OCI-LY7 (cell line): ENCODE results near the gene FGF16. TPM values are rescaled to one million over a fixed set of nuclear protein-coding genes. Genes with fewer than 3 reads are reported as not detected.

Experiments used
- BruUV-seq: library from RNA; stranded (reverse); fragments of 400-500 nt; replicated peaks from 2 replicates; lab custom pipeline; 2021; lab: Mats Ljungman, UMichigan
- CTCF ChIA-PET: fragments of 300-600 bp; sonication (Branson Sonifier 250); formaldehyde crosslinking; loops from one replicate; lab custom pipeline; 2022; ENCODE audit warnings: antibody characterized with exemption; ENCODE audit not compliant: unreplicated experiment; lab: Charles Lee
- POLR2A ChIA-PET: fragments of 300-600 bp; sonication (Branson Sonifier 250); formaldehyde crosslinking; loops from one replicate; lab custom pipeline; 2022; ENCODE audit warnings: antibody characterized with exemption; lab: Charles Lee
- DNase-seq: peaks from one replicate; pipeline ENCODE4 v3.0.0-alpha.2; 2015; ENCODE audit warnings: low spot score
- H2AFZ ChIP-seq: fragments of 200-600 bp; sonication (generic), shearing (Covaris generic); 2 replicates; pipeline ENCODE4 v1.6.1; 2014; ENCODE audit warnings: mild to moderate bottlenecking, antibody characterized with exemption, low read length, moderate library complexity
- H3K27ac ChIP-seq: fragments of 200-600 bp; sonication (generic); 2 replicates; pipeline ENCODE4 v1.5.1; 2014; ENCODE audit warnings: mixed run types, low read depth, mild to moderate bottlenecking, moderate library complexity, low read length, inconsistent platforms; ENCODE audit not compliant: poor library complexity, severe bottlenecking
- H3K36me3 ChIP-seq: fragments of 200-600 bp; sonication (generic); 2 replicates; pipeline ENCODE4 v1.6.1; 2014; ENCODE audit warnings: mild to moderate bottlenecking, antibody characterized with exemption, low read length, moderate library complexity, mixed read lengths; ENCODE audit not compliant: insufficient read depth
- H3K4me1 ChIP-seq: fragments of 200-600 bp; sonication (generic); 2 replicates; pipeline ENCODE4 v1.5.1; 2014; ENCODE audit warnings: mild to moderate bottlenecking, low read length; ENCODE audit not compliant: insufficient read depth, poor library complexity, severe bottlenecking
- H3K4me2 ChIP-seq: fragments of 200-600 bp; sonication (generic); 2 replicates; pipeline ENCODE4 v1.6.1; 2014; ENCODE audit warnings: mild to moderate bottlenecking, low read length
- H3K4me3 ChIP-seq: fragments of 200-600 bp; sonication (generic); 2 replicates; pipeline ENCODE4 v1.5.1; 2014; ENCODE audit warnings: mild to moderate bottlenecking, low read depth, low read length; ENCODE audit not compliant: poor library complexity, severe bottlenecking
- H3K79me2 ChIP-seq: fragments of 200-600 bp; sonication (generic); 2 replicates; pipeline ENCODE4 v1.6.1; 2016; ENCODE audit warnings: low read depth, mild to moderate bottlenecking, low read length, moderate library complexity, mixed read lengths; ENCODE audit not compliant: insufficient read depth
- H3K9me2 ChIP-seq: fragments of 200-600 bp; sonication (generic); 2 replicates; pipeline ENCODE4 v1.6.1; 2016; ENCODE audit warnings: mild to moderate bottlenecking, low read length, mixed read lengths; ENCODE audit not compliant: insufficient read depth
- H3K9me3 ChIP-seq: fragments of 200-600 bp; sonication (generic); 2 replicates; pipeline ENCODE4 v1.6.1; 2014; ENCODE audit warnings: mild to moderate bottlenecking, mixed run types, low read length, mixed read lengths
- H4K20me1 ChIP-seq: fragments of 200-600 bp; sonication (generic); 2 replicates; pipeline ENCODE4 v1.6.1; 2014; ENCODE audit warnings: mild to moderate bottlenecking, antibody characterized with exemption, low read length, moderate library complexity, mixed read lengths; ENCODE audit not compliant: insufficient read depth
- CTCF ChIP-seq: fragments of 200-600 bp; sonication (generic); conservative IDR thresholded peaks from 2 replicates; pipeline ENCODE4 v1.5.1; 2014; ENCODE audit warnings: mild to moderate bottlenecking, antibody characterized with exemption, low read length, moderate library complexity, mixed read lengths
- EZH2phosphoT487 ChIP-seq: fragments of 200-600 bp; sonication (generic); IDR thresholded peaks from 2 replicates; pipeline ENCODE4 v1.6.1; 2018; ENCODE audit warnings: low read depth, borderline replicate concordance, mild to moderate bottlenecking, mixed run types, antibody characterized with exemption, low read length, moderate library complexity, mixed read lengths
- intact Hi-C: fragments of 100-400 bp; cut with micrococcal nuclease; formaldehyde crosslinking; loops from one replicate; pipeline ENCODE4 v1.10.0; 2022; ENCODE audit not compliant: unreplicated experiment
- total RNA-seq, 2 experiments: library from RNA; depleted of rRNA in 1 of 2; stranded (reverse); fragments of >200 nt in 1 of 2; shearing (Covaris generic) in 1 of 2; gene quantifications; 2 replicates each; pipeline ENCODE4 v1.2.3, GENCODE V29; 2014 to 2022

Gene FGF16
- total RNA-seq, 2 experiments from 2014 or later: not detected

GRCh38 chrX:77446029-77446585 lies 1.1 kb upstream of the FGF16 start:
- H4K20me1 ChIP-seq: no peaks in the 10 kb centered on the region
- H3K4me1 ChIP-seq: no peaks in the 10 kb centered on the region
- H3K9me3 ChIP-seq: no peaks in the 10 kb centered on the region
- no peaks in the 10 kb centered on the region for H3K36me3 ChIP-seq
- TF ChIP-seq CTCF: peak; percentile 32; the same call in 1 of the 2 replicates
- no peak for TF ChIP-seq EZH2phosphoT487
- ChIA-PET CTCF (no interaction called here), POLR2A (interaction anchor here (1.0 kb wide), 1 partner anchor 10 kb away, joined by 3 read pairs; no protein-coding TSS in a partner anchor)
- no peak overlapping the region for H3K4me3 ChIP-seq
- H3K27ac ChIP-seq: no peak overlapping the region
- no peaks in the 10 kb centered on the region for H3K9me2 ChIP-seq
- no peaks in the 10 kb centered on the region for H3K79me2 ChIP-seq
- H3K4me2 ChIP-seq: no peak overlapping the region
- intact Hi-C loops: no loop called here
- DNase-seq: no peak
- no TSS peak for BruUV-seq
- H2AFZ ChIP-seq: no peak overlapping the region

- H3K9me2 ChIP-seq: no peaks in the 10 kb centered on the region
- no peak overlapping the region for H3K4me3 ChIP-seq
- H3K79me2 ChIP-seq: no peaks in the 10 kb centered on the region
- H2AFZ ChIP-seq: no peak overlapping the region
- BruUV-seq: no TSS peak
- ChIA-PET POLR2A (interaction anchor here (0.6 to 0.7 kb wide), 2 partner anchors 14 to 196 kb away, joined by 3 to 4 read pairs; no protein-coding TSS in a partner anchor), CTCF (no interaction called here)
- H3K4me1 ChIP-seq: no peaks in the 10 kb centered on the region
- H3K4me2 ChIP-seq: no peak overlapping the region
- H4K20me1 ChIP-seq: no peaks in the 10 kb centered on the region
- no peak for DNase-seq
- H3K9me3 ChIP-seq: no peaks in the 10 kb centered on the region
- TF ChIP-seq CTCF (no peak), EZH2phosphoT487 (no peak)
- H3K27ac ChIP-seq: no peak overlapping the region
- no peaks in the 10 kb centered on the region for H3K36me3 ChIP-seq
- intact Hi-C loops: no loop called here
These were observed 722 bp downstream of the FGF16 start for GRCh38 chrX:77447653-77448569.

- Histone ChIP-seq H3K4me1 (no peaks in the 10 kb centered on the region), H3K36me3 (no peaks in the 10 kb centered on the region), H2AFZ (no peak overlapping the region), H3K79me2 (no peaks in the 10 kb centered on the region), H3K4me2 (no peak overlapping the region), H3K4me3 (no peak overlapping the region), H3K9me2 (no peaks in the 10 kb centered on the region), H3K27ac (no peak overlapping the region), H3K9me3 (no peaks in the 10 kb centered on the region), H4K20me1 (no peaks in the 10 kb centered on the region)
- intact Hi-C loops: no loop called here
- DNase-seq: no peak
- TF ChIP-seq CTCF: no peak
- no peak for TF ChIP-seq EZH2phosphoT487
- ChIA-PET POLR2A (no interaction called here), CTCF (no interaction called here)
- BruUV-seq: no TSS peak
These were observed 3.2 kb downstream of the FGF16 start for GRCh38 chrX:77450415-77450814.
